GM23338 (cell line): ENCODE results near the gene AAR2. TPM values are rescaled to one million over a fixed set of nuclear protein-coding genes. Genes with fewer than 3 reads are reported as not detected.

Experiments used
- ATAC-seq: fragments of 200-7000 bp; cut with Tn5 transposase; 3 replicates; pipeline ENCODE4 v1.9.1; 2020
- DNase-seq: peaks from one replicate; pipeline ENCODE4 v3.0.0-alpha.2; 2015; ENCODE audit warnings: low spot score
- H2AFZ ChIP-seq: fragments of 200-600 bp; sonication (generic); 2 replicates; pipeline ENCODE4 v1.8.0; 2016; ENCODE audit warnings: antibody characterized with exemption, mild to moderate bottlenecking, moderate library complexity
- H3F3A ChIP-seq: fragments of 200-600 bp; sonication (generic); replicated peaks from 2 replicates; pipeline ENCODE4 v1.8.0; 2017; ENCODE audit warnings: antibody characterized with exemption, mixed run types, low read depth
- H3K27ac ChIP-seq: fragments of 200-600 bp; sonication (generic); 2 replicates; pipeline ENCODE4 v1.6.1; 2016; ENCODE audit warnings: low read depth
- H3K27me3 ChIP-seq: fragments of 200-600 bp; sonication (generic); 2 replicates; pipeline ENCODE4 v1.8.0; 2016; ENCODE audit warnings: mild to moderate bottlenecking, mixed run types, moderate library complexity; ENCODE audit not compliant: insufficient read depth
- H3K36me3 ChIP-seq: fragments of 200-600 bp; sonication (generic); 2 replicates; pipeline ENCODE4 v1.8.0; 2016; ENCODE audit warnings: mild to moderate bottlenecking; ENCODE audit not compliant: insufficient read depth
- H3K4me1 ChIP-seq: fragments of 200-600 bp; sonication (generic); 2 replicates; pipeline ENCODE4 v1.8.0; 2016; ENCODE audit warnings: mild to moderate bottlenecking, moderate library complexity; ENCODE audit not compliant: insufficient read depth
- H3K4me2 ChIP-seq: fragments of 200-600 bp; sonication (generic); 2 replicates; pipeline ENCODE4 v1.7.1; 2017; ENCODE audit warnings: mixed run types
- H3K4me3 ChIP-seq: fragments of 200-600 bp; sonication (generic); 2 replicates; pipeline ENCODE4 v1.6.1; 2016; ENCODE audit warnings: mixed run types
- H3K79me2 ChIP-seq: fragments of 200-600 bp; sonication (generic); replicated peaks from 2 replicates; pipeline ENCODE4 v1.8.0; 2017; ENCODE audit warnings: mild to moderate bottlenecking; ENCODE audit not compliant: insufficient read depth
- H3K9me2 ChIP-seq: fragments of 200-600 bp; sonication (generic); 2 replicates; pipeline ENCODE4 v1.8.0; 2017; ENCODE audit not compliant: insufficient read depth
- H4K20me1 ChIP-seq: fragments of 200-600 bp; sonication (generic); replicated peaks from 2 replicates; pipeline ENCODE4 v1.8.0; 2017; ENCODE audit warnings: mild to moderate bottlenecking; ENCODE audit not compliant: insufficient read depth
- H3K27ac Mint-ChIP-seq: 2 replicates; pipeline ENCODE4 v1.8.0; 2020; ENCODE audit warnings: inconsistent platforms, mild to moderate bottlenecking, moderate library complexity, mixed read lengths
- H3K27me3 Mint-ChIP-seq: 3 replicates; pipeline ENCODE4 v1.8.0; 2022; ENCODE audit warnings: low read depth, mild to moderate bottlenecking, moderate library complexity, mixed read lengths, inconsistent platforms; ENCODE audit not compliant: insufficient read depth, poor library complexity
- H3K36me3 Mint-ChIP-seq: 3 replicates; pipeline ENCODE4 v1.8.0; 2021; ENCODE audit warnings: low read depth, mild to moderate bottlenecking, inconsistent platforms, moderate library complexity, mixed read lengths
- H3K4me1 Mint-ChIP-seq: 3 replicates; pipeline ENCODE4 v1.8.0; 2020; ENCODE audit warnings: mild to moderate bottlenecking, inconsistent platforms, mixed read lengths
- H3K4me3 Mint-ChIP-seq: 3 replicates; pipeline ENCODE4 v1.8.0; 2021; ENCODE audit warnings: moderate library complexity, mild to moderate bottlenecking, inconsistent platforms, mixed read lengths
- H3K9me3 Mint-ChIP-seq: 3 replicates; pipeline ENCODE4 v1.8.0; 2020; ENCODE audit warnings: moderate library complexity, mild to moderate bottlenecking, inconsistent platforms, mixed read lengths
- CTCF ChIP-seq, 2 experiments: fragments of 200-600 bp in 1 of 2; sonication (generic) in 1 of 2; conservative IDR thresholded peaks; 2 replicates each; pipeline versions ENCODE4 v1.5.1 to v1.6.1; 2016 to 2017; ENCODE audit warnings: antibody characterized with exemption in 2 of 2, low read depth in 2 of 2, mild to moderate bottlenecking in 2 of 2, moderate library complexity in 1 of 2
- EZH2 ChIP-seq: fragments of 200-600 bp; sonication (generic); IDR thresholded peaks from one replicate; pipeline ENCODE4 v1.8.0; 2017; ENCODE audit warnings: antibody characterized with exemption, mild to moderate bottlenecking, low read depth; ENCODE audit not compliant: unreplicated experiment
- POLR2AphosphoS5 ChIP-seq: IDR thresholded peaks from 2 replicates; pipeline ENCODE4 v1.6.1; 2016; ENCODE audit warnings: antibody characterized with exemption, low read depth
- STAT1 ChIP-seq: IDR thresholded peaks from one replicate; pipeline ENCODE4 v1.6.1; 2016; ENCODE audit warnings: antibody characterized with exemption; ENCODE audit not compliant: unreplicated experiment
- ZNF331 ChIP-seq: fragments of 250-450 bp; sonication (Bioruptor Pico); IDR thresholded peaks from 2 replicates; pipeline ENCODE4 v1.5.0; 2020; ENCODE audit warnings: low read depth, mild to moderate bottlenecking, moderate library complexity
- polyA plus RNA-seq: library from polyadenylated mRNA; unstranded; fragments of >200 nt; fragmentation: Nextera tagmentation; extraction: Ambion mirVana; gene quantifications from 2 replicates; pipeline ENCODE4 v1.2.1, GENCODE V29; 2016
- total RNA-seq: library from RNA; depleted of rRNA; stranded (reverse); fragments of >200 nt; shearing (Covaris generic); gene quantifications from 2 replicates; pipeline ENCODE4 v1.2.3, GENCODE V29; 2014
- TF ChIP-seq, protein P1 (sequence below): IDR thresholded peaks from one replicate; pipeline ENCODE4 v1.6.1; 2018; ENCODE audit warnings: antibody characterized with exemption; ENCODE audit not compliant: unreplicated experiment
- TF ChIP-seq, protein P2 (sequence below): fragments of 250-450 bp; sonication (Bioruptor Pico); IDR thresholded peaks from 2 replicates; pipeline ENCODE4 v1.5.0; 2020; ENCODE audit warnings: mild to moderate bottlenecking, moderate library complexity

AAR2 gene
- total and polyA plus RNA-seq, 2 experiments from 2014 or later = 15.8 to 32.6 TPM

DNA sequence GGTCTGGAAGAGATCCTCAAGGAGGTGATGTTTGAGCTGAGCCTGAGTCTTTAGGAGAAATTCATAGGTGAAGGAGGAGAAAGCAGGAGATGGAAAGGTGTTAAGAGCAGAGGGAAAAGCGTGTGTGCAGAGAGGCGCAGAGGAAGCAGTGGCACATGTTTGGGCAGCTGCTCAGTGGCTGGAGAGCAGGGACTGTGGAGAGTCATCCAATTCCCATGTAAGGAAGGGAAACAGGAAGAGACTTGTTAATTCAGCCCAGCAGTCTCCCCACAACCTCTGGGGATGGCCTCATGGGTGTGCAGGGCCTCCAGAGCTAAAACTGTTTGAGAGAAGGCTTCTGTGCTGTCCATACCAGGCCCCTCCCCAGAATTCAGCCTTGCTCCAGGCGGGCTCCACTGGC lies 16.2 kb downstream of the AAR2 start:
- H3K9me3 Mint-ChIP-seq = no peaks in the 10 kb centered on the region
- peak overlapping the region; percentile 20; the same call in 1 of the 2 replicates for H3K27ac Mint-ChIP-seq
- H3K9me2 ChIP-seq = no peaks in the 10 kb centered on the region
- no peak overlapping the region for H3K4me3 Mint-ChIP-seq
- DNase-seq = no peak
- no peak overlapping the region for H3K4me2 ChIP-seq
- peaks cover 11% of the 10 kb centered on the region for H3K36me3 ChIP-seq
- H3K27me3 ChIP-seq = no peaks in the 10 kb centered on the region
- H2AFZ ChIP-seq = no peak overlapping the region
- no peak overlapping the region for H3K4me3 ChIP-seq
- H3F3A ChIP-seq = no peaks in the 10 kb centered on the region
- no peak for ATAC-seq
- peaks cover 22% of the 10 kb centered on the region for H3K36me3 Mint-ChIP-seq
- no peak overlapping the region for H3K27ac ChIP-seq
- peaks cover 19% of the 10 kb centered on the region for H4K20me1 ChIP-seq
- TF ChIP-seq, protein P1, sequence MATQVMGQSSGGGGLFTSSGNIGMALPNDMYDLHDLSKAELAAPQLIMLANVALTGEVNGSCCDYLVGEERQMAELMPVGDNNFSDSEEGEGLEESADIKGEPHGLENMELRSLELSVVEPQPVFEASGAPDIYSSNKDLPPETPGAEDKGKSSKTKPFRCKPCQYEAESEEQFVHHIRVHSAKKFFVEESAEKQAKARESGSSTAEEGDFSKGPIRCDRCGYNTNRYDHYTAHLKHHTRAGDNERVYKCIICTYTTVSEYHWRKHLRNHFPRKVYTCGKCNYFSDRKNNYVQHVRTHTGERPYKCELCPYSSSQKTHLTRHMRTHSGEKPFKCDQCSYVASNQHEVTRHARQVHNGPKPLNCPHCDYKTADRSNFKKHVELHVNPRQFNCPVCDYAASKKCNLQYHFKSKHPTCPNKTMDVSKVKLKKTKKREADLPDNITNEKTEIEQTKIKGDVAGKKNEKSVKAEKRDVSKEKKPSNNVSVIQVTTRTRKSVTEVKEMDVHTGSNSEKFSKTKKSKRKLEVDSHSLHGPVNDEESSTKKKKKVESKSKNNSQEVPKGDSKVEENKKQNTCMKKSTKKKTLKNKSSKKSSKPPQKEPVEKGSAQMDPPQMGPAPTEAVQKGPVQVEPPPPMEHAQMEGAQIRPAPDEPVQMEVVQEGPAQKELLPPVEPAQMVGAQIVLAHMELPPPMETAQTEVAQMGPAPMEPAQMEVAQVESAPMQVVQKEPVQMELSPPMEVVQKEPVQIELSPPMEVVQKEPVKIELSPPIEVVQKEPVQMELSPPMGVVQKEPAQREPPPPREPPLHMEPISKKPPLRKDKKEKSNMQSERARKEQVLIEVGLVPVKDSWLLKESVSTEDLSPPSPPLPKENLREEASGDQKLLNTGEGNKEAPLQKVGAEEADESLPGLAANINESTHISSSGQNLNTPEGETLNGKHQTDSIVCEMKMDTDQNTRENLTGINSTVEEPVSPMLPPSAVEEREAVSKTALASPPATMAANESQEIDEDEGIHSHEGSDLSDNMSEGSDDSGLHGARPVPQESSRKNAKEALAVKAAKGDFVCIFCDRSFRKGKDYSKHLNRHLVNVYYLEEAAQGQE = no peak
- TF ChIP-seq, protein P2, sequence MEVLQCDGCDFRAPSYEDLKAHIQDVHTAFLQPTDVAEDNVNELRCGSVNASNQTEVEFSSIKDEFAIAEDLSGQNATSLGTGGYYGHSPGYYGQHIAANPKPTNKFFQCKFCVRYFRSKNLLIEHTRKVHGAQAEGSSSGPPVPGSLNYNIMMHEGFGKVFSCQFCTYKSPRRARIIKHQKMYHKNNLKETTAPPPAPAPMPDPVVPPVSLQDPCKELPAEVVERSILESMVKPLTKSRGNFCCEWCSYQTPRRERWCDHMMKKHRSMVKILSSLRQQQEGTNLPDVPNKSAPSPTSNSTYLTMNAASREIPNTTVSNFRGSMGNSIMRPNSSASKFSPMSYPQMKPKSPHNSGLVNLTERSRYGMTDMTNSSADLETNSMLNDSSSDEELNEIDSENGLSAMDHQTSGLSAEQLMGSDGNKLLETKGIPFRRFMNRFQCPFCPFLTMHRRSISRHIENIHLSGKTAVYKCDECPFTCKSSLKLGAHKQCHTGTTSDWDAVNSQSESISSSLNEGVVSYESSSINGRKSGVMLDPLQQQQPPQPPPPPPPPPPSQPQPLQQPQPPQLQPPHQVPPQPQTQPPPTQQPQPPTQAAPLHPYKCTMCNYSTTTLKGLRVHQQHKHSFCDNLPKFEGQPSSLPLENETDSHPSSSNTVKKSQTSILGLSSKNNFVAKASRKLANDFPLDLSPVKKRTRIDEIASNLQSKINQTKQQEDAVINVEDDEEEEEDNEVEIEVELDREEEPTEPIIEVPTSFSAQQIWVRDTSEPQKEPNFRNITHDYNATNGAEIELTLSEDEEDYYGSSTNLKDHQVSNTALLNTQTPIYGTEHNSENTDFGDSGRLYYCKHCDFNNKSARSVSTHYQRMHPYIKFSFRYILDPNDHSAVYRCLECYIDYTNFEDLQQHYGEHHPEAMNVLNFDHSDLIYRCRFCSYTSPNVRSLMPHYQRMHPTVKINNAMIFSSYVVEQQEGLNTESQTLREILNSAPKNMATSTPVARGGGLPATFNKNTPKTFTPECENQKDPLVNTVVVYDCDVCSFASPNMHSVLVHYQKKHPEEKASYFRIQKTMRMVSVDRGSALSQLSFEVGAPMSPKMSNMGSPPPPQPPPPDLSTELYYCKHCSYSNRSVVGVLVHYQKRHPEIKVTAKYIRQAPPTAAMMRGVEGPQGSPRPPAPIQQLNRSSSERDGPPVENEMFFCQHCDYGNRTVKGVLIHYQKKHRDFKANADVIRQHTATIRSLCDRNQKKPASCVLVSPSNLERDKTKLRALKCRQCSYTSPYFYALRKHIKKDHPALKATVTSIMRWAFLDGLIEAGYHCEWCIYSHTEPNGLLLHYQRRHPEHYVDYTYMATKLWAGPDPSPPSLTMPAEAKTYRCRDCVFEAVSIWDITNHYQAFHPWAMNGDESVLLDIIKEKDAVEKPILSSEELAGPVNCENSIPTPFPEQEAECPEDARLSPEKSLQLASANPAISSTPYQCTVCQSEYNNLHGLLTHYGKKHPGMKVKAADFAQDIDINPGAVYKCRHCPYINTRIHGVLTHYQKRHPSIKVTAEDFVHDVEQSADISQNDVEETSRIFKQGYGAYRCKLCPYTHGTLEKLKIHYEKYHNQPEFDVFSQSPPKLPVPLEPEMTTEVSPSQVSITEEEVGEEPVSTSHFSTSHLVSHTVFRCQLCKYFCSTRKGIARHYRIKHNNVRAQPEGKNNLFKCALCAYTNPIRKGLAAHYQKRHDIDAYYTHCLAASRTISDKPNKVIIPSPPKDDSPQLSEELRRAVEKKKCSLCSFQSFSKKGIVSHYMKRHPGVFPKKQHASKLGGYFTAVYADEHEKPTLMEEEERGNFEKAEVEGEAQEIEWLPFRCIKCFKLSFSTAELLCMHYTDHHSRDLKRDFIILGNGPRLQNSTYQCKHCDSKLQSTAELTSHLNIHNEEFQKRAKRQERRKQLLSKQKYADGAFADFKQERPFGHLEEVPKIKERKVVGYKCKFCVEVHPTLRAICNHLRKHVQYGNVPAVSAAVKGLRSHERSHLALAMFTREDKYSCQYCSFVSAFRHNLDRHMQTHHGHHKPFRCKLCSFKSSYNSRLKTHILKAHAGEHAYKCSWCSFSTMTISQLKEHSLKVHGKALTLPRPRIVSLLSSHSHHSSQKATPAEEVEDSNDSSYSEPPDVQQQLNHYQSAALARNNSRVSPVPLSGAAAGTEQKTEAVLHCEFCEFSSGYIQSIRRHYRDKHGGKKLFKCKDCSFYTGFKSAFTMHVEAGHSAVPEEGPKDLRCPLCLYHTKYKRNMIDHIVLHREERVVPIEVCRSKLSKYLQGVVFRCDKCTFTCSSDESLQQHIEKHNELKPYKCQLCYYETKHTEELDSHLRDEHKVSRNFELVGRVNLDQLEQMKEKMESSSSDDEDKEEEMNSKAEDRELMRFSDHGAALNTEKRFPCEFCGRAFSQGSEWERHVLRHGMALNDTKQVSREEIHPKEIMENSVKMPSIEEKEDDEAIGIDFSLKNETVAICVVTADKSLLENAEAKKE (CRISPR knock-in tag) = no peak
- TF ChIP-seq EZH2 = no peak
- no peak for TF ChIP-seq ZNF331 (CRISPR knock-in tag)
- no peak for TF ChIP-seq STAT1
- no peak for TF ChIP-seq CTCF (conservative IDR thresholded peaks at IDR 0.05; ENCODE audit: low read depth in 2 of 2)
- TF ChIP-seq POLR2AphosphoS5 = no peak
- no peaks in the 10 kb centered on the region for H3K4me1 ChIP-seq
- 0 out of 2 replicates have a peak, but pooled peaks cover 10% of the 10 kb centered on the region for H3K79me2 ChIP-seq
- peaks cover 5% of the 10 kb centered on the region for H3K27me3 Mint-ChIP-seq
- H3K4me1 Mint-ChIP-seq = peaks cover 7% of the 10 kb centered on the region
